Mesenchymal stem cell (in vitro differentiated cells and primary cell): ENCODE results near the gene GPA33.
A peak's percentile ranks its signal among the peaks of the same experiment; 100 is the strongest.

Experiments
- DNase-seq: peaks from one replicate; pipeline ENCODE4 v3.0.0-alpha.2; 2013
- H2AFZ ChIP-seq: one replicate; pipeline ENCODE4 v1.6.1; 2013; ENCODE audit warnings: low read depth, mild to moderate bottlenecking, control low read depth, inconsistent platforms, low read length, moderate library complexity
- H2AK5ac ChIP-seq: 2 replicates; pipeline ENCODE4 v1.6.1; 2013; ENCODE audit warnings: low read length, moderate library complexity, mild to moderate bottlenecking, inconsistent platforms; ENCODE audit not compliant: severe bottlenecking
- H2BK120ac ChIP-seq: one replicate; pipeline ENCODE4 v1.6.1; 2013; ENCODE audit warnings: low read depth, mild to moderate bottlenecking, inconsistent platforms, low read length, moderate library complexity
- H2BK12ac ChIP-seq, 2 experiments: one replicate each; pipeline ENCODE4 v1.6.1; 2013; ENCODE audit warnings: inconsistent platforms in 2 of 2, low read length in 2 of 2, mild to moderate bottlenecking in 2 of 2, moderate library complexity in 2 of 2, control low read depth in 1 of 2
- H2BK15ac ChIP-seq: one replicate; pipeline ENCODE4 v1.6.1; 2013; ENCODE audit warnings: mild to moderate bottlenecking, low read depth, inconsistent platforms; ENCODE audit not compliant: poor library complexity, severe bottlenecking
- H2BK5ac ChIP-seq: 2 replicates; pipeline ENCODE4 v1.6.1; 2013; ENCODE audit warnings: low read depth, mild to moderate bottlenecking, low read length, control low read depth, inconsistent platforms; ENCODE audit not compliant: poor library complexity, severe bottlenecking
- H3K14ac ChIP-seq, 2 experiments: one replicate each; pipeline ENCODE4 v1.6.1; 2013; ENCODE audit warnings: inconsistent platforms in 2 of 2, low read length in 2 of 2, control low read depth in 1 of 2, mild to moderate bottlenecking in 1 of 2, moderate library complexity in 1 of 2
- H3K18ac ChIP-seq, 2 experiments: one replicate each; pipeline ENCODE4 v1.6.1; 2013; ENCODE audit warnings: inconsistent platforms in 2 of 2, low read length in 2 of 2, control low read depth in 1 of 2, low read depth in 1 of 2, mild to moderate bottlenecking in 1 of 2
- H3K23ac ChIP-seq, 2 experiments: one replicate each; pipeline ENCODE4 v1.6.1; 2013; ENCODE audit warnings: inconsistent platforms in 2 of 2, low read length in 2 of 2, mild to moderate bottlenecking in 2 of 2, moderate library complexity in 2 of 2, control low read depth in 1 of 2
- H3K27ac ChIP-seq: 2 replicates; pipeline ENCODE4 v1.5.1; 2013; ENCODE audit warnings: mild to moderate bottlenecking, moderate library complexity, low read length, control low read depth, inconsistent platforms; ENCODE audit not compliant: poor library complexity, severe bottlenecking
- H3K27me3 ChIP-seq, 2 experiments: 2 replicates each; pipeline versions ENCODE4 v1.6.1 to v1.7.0; 2013; ENCODE audit warnings: low read length in 2 of 2, mild to moderate bottlenecking in 2 of 2, moderate library complexity in 2 of 2, control low read depth in 1 of 2, inconsistent platforms in 1 of 2; ENCODE audit not compliant: control insufficient read depth in 1 of 2, insufficient read depth in 1 of 2
- H3K36me3 ChIP-seq, 2 experiments: 2 replicates each; pipeline versions ENCODE4 v1.6.1 to v1.7.0; 2013; ENCODE audit warnings: low read length in 2 of 2, control low read depth in 1 of 2, inconsistent platforms in 1 of 2, low read depth in 1 of 2, mild to moderate bottlenecking in 1 of 2; ENCODE audit not compliant: insufficient read depth in 2 of 2, control insufficient read depth in 1 of 2
- H3K4ac ChIP-seq, 2 experiments: one replicate each; pipeline ENCODE4 v1.6.1; 2013; ENCODE audit warnings: inconsistent platforms in 2 of 2, low read length in 2 of 2, mild to moderate bottlenecking in 2 of 2, moderate library complexity in 2 of 2, control low read depth in 1 of 2, low read depth in 1 of 2
- H3K4me1 ChIP-seq: 2 replicates; pipeline ENCODE4 v1.6.1; 2013; ENCODE audit warnings: low read depth, low read length, control low read depth; ENCODE audit not compliant: control insufficient read depth, insufficient read depth
- H3K4me2 ChIP-seq: 2 replicates; pipeline ENCODE4 v1.6.1; 2013; ENCODE audit warnings: low read length, mild to moderate bottlenecking, inconsistent platforms; ENCODE audit not compliant: poor library complexity, severe bottlenecking
- H3K4me3 ChIP-seq, 2 experiments: 2 replicates each; pipeline versions ENCODE4 v1.5.1 to v1.7.0; 2013; ENCODE audit warnings: low read length in 2 of 2, mild to moderate bottlenecking in 2 of 2, control low read depth in 1 of 2, low read depth in 1 of 2; ENCODE audit not compliant: insufficient read depth in 1 of 2
- H3K79me1 ChIP-seq: replicated peaks from 2 replicates; pipeline ENCODE4 v1.6.1; 2013; ENCODE audit warnings: mild to moderate bottlenecking, control low read depth, low read length, inconsistent platforms; ENCODE audit not compliant: poor library complexity, severe bottlenecking
- H3K9ac ChIP-seq: 2 replicates; pipeline ENCODE4 v1.7.0; 2013; ENCODE audit warnings: mild to moderate bottlenecking, low read length, moderate library complexity
- H3K9me3 ChIP-seq: 2 replicates; pipeline ENCODE4 v1.7.0; 2013; ENCODE audit warnings: mild to moderate bottlenecking, low read length; ENCODE audit not compliant: control insufficient read depth
- H4K8ac ChIP-seq: one replicate; pipeline ENCODE4 v1.6.1; 2013; ENCODE audit warnings: inconsistent platforms, mild to moderate bottlenecking, low read length, moderate library complexity
- H4K91ac ChIP-seq: one replicate; pipeline ENCODE4 v1.6.1; 2013; ENCODE audit warnings: mild to moderate bottlenecking, low read length, inconsistent platforms
- WGBS: methylation state at CpG from one replicate; pipeline ENCODE4 v1.1.7; 2013; ENCODE audit warnings: mixed read lengths; 5-methylcytosine and 5-hydroxymethylcytosine counted together

The GPA33 gene

GRCh38 chr1:167054531-167054930 lies 35.6 kb downstream of the GPA33 start:
- Histone ChIP-seq H3K14ac (no peak overlapping the region), H4K8ac (no peak overlapping the region), H3K9ac (no peak overlapping the region)

DNA sequence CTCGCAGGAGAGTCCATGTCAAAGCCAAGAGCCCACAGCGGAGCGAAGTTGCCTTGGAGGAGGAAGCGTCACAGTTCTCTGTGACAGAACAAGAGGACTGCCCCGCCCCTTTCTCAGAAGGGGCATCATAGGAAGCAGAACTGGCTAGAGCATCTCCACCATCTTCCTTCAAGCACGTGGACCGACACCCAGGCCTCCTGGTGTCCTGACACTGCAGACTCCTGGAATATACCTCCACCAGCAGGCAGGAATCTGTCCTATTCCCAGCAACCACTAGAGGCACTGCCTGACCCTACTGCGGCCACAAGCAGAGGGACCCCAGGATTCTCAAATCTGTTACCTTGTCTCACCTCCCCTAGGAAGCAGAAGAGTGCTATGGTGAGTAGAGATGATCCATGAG lies 37.8 kb downstream of the GPA33 start:
- no peak overlapping the region for H2BK12ac ChIP-seq
- H3K27me3 ChIP-seq: peaks cover 23 to 24% of the 10 kb centered on the region in 2 experiments
- H3K4ac ChIP-seq: no peak overlapping the region
- H3K9ac ChIP-seq: no peak overlapping the region
- no peak overlapping the region for H2AFZ ChIP-seq
- peaks cover 3% of the 10 kb centered on the region for H3K4me1 ChIP-seq
- WGBS: 70% methylated on average over 7 of the region's 8 CpGs
- no peak overlapping the region for H3K27ac ChIP-seq
- H2BK120ac ChIP-seq: no peak overlapping the region
- H3K4me2 ChIP-seq: no peak overlapping the region
- no peak overlapping the region for H3K14ac ChIP-seq
- H3K23ac ChIP-seq: no peak overlapping the region
- H4K8ac ChIP-seq: no peak overlapping the region
- no peak overlapping the region for H2AK5ac ChIP-seq
- DNase-seq: peak; percentile 12
- no peak overlapping the region for H3K18ac ChIP-seq
- no peak overlapping the region for H3K4me3 ChIP-seq
- H4K91ac ChIP-seq: no peak overlapping the region
- no peak overlapping the region for H2BK15ac ChIP-seq
- no peaks in the 10 kb centered on the region for H3K9me3 ChIP-seq
- H2BK5ac ChIP-seq: no peak overlapping the region
- H3K79me1 ChIP-seq: no peaks in the 10 kb centered on the region
- no peaks in the 10 kb centered on the region for H3K36me3 ChIP-seq

More at GRCh38 chr1:167054531-167054930, 35.6 kb downstream of the GPA33 start:
- H3K27me3 ChIP-seq: peaks cover 19 to 24% of the 10 kb centered on the region in 2 experiments
- no peak overlapping the region for H3K4ac ChIP-seq
- H3K27ac ChIP-seq: no peak overlapping the region
- no peaks in the 10 kb centered on the region for H3K79me1 ChIP-seq
- no peak overlapping the region for H2BK5ac ChIP-seq
- H2BK120ac ChIP-seq: no peak overlapping the region
- 69% methylated on average over 3 of the region's 3 CpGs for WGBS
- H2AFZ ChIP-seq: no peak overlapping the region
- H3K36me3 ChIP-seq: no peaks in the 10 kb centered on the region
- H2BK12ac ChIP-seq: no peak overlapping the region
- H3K4me1 ChIP-seq: peaks cover 6% of the 10 kb centered on the region
- no peak overlapping the region for H3K18ac ChIP-seq
- no peak overlapping the region for H2BK15ac ChIP-seq
- no peak overlapping the region for H3K23ac ChIP-seq
- H3K4me2 ChIP-seq: no peak overlapping the region
- no peak overlapping the region for H3K4me3 ChIP-seq
- no peaks in the 10 kb centered on the region for H3K9me3 ChIP-seq
- DNase-seq: no peak
- no peak overlapping the region for H2AK5ac ChIP-seq
- H4K91ac ChIP-seq: no peak overlapping the region

DNA sequence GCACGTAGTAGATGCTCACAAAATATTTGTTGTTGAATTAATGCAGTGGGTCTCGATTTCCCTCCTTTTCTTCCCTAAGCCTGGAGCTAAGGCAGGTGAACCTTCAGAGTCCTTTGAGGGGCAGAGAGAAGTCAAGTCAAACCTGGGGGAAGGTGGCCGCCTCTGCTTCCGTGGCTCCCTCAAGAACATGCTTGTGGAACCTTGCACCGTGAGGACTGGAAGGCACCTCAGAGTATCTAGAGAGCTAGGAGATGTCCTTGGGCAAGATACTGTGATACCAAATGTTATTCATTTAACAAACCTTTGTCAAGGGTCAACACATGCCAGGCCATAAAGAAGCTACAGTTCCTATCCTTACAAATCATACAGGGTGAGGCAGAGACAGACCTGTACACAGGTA lies 38.3 kb downstream of the GPA33 start:
- H3K18ac ChIP-seq: no peak overlapping the region
- no peak for DNase-seq
- no peaks in the 10 kb centered on the region for H3K9me3 ChIP-seq
- peaks cover 2% of the 10 kb centered on the region for H3K4me1 ChIP-seq
- no peak overlapping the region for H2AFZ ChIP-seq
- no peaks in the 10 kb centered on the region for H3K79me1 ChIP-seq
- H2BK120ac ChIP-seq: no peak overlapping the region
- H2BK5ac ChIP-seq: no peak overlapping the region
- no peak overlapping the region for H3K4me2 ChIP-seq
- peaks cover 23 to 24% of the 10 kb centered on the region in 2 experiments for H3K27me3 ChIP-seq
- no peak overlapping the region for H3K4me3 ChIP-seq
- no peak overlapping the region for H2BK12ac ChIP-seq
- no peak overlapping the region for H2BK15ac ChIP-seq
- H3K14ac ChIP-seq: no peak overlapping the region
- no peak overlapping the region for H4K8ac ChIP-seq
- no peak overlapping the region for H3K9ac ChIP-seq
- H3K23ac ChIP-seq: no peak overlapping the region
- no peak overlapping the region for H2AK5ac ChIP-seq
- H3K4ac ChIP-seq: no peak overlapping the region
- H4K91ac ChIP-seq: no peak overlapping the region
- 91% methylated on average over 5 of the region's 5 CpGs for WGBS
- H3K36me3 ChIP-seq: no peaks in the 10 kb centered on the region
- H3K27ac ChIP-seq: no peak overlapping the region

- no peak overlapping the region for H3K4me2 ChIP-seq
- no peak overlapping the region for H2BK120ac ChIP-seq
- no peak overlapping the region for H4K8ac ChIP-seq
- no peaks in the 10 kb centered on the region for H3K79me1 ChIP-seq
- H3K4me3 ChIP-seq: peak overlapping the region in 1 of 2 experiments; percentile 65
- H3K9me3 ChIP-seq: no peaks in the 10 kb centered on the region
- DNase-seq: peak; percentile 4
- H3K27me3 ChIP-seq: peaks cover 23 to 24% of the 10 kb centered on the region in 2 experiments
- H2BK12ac ChIP-seq: no peak overlapping the region
- H3K36me3 ChIP-seq: no peaks in the 10 kb centered on the region
- no peak overlapping the region for H2AK5ac ChIP-seq
- H2AFZ ChIP-seq: no peak overlapping the region
- no peak overlapping the region for H3K18ac ChIP-seq
- H3K4ac ChIP-seq: no peak overlapping the region
- no peak overlapping the region for H3K23ac ChIP-seq
- H3K4me1 ChIP-seq: peaks cover 2% of the 10 kb centered on the region
- WGBS: 59% methylated on average over 20 of the region's 21 CpGs
- H3K14ac ChIP-seq: no peak overlapping the region
- no peak overlapping the region for H3K27ac ChIP-seq
- no peak overlapping the region for H4K91ac ChIP-seq
- no peak overlapping the region for H2BK5ac ChIP-seq
- peak overlapping the region; percentile 4 for H3K9ac ChIP-seq
- no peak overlapping the region for H2BK15ac ChIP-seq
These were observed 46.3 kb downstream of the GPA33 start for GRCh38 chr1:167043752-167044488.
